Tibial artery (tissue), 4 donors: ENCODE results near the gene PAPLN.

ENCODE experiments used
- DNase-seq, 2 donors: peaks; one replicate each; pipeline ENCODE4 v3.0.0-alpha.2; 2019
- H3K27ac ChIP-seq, 2 donors: fragments of 200-600 bp; sonication (generic) in 1 of 2; 1 replicate in 1 of 2; 2 replicates in 1 of 2; pipeline ENCODE4 v1.5.1; 2018 to 2019; ENCODE audit warnings: mild to moderate bottlenecking in 1 of 2
- H3K27me3 ChIP-seq, 2 donors: fragments of 200-600 bp; sonication (generic) in 1 of 2; one replicate each; pipeline versions ENCODE4 v1.5.1 to v1.6.0; 2016 to 2019
- H3K36me3 ChIP-seq, 3 donors: fragments of 200-600 bp; sonication (generic) in 2 of 3; one replicate each; pipeline ENCODE4 v1.5.1; 2016 to 2019; ENCODE audit warnings: mild to moderate bottlenecking in 2 of 3
- H3K4me1 ChIP-seq, 4 donors: fragments of 200-600 bp; sonication (generic) in 2 of 4; 1 replicate in 3 of 4; 2 replicates in 1 of 4; pipeline ENCODE4 v1.5.1; 2016 to 2019
- H3K4me3 ChIP-seq, 2 donors: fragments of 200-600 bp; sonication (generic) in 1 of 2; 1 replicate in 1 of 2; 2 replicates in 1 of 2; pipeline ENCODE4 v1.5.1; 2018 to 2019; ENCODE audit warnings: mild to moderate bottlenecking in 2 of 2
- H3K9me3 ChIP-seq, 3 donors: fragments of 200-600 bp; sonication (generic) in 1 of 3; one replicate each; pipeline ENCODE4 v1.5.1; 2016 to 2019
- intact Hi-C: fragments of 100-400 bp; cut with DNase I; formaldehyde crosslinking; loops from one replicate; pipeline ENCODE4 v1.15.0; 2023; ENCODE audit warnings: low total_unique reads
- TF ChIP-seq, protein P1 (sequence below), 2 experiments: fragments of 200-600 bp in 1 of 2; fragments of 450-650 bp in 1 of 2; IDR thresholded peaks; one replicate each; pipeline ENCODE4 v1.5.1; 2017 to 2019; ENCODE audit warnings: antibody characterized with exemption in 2 of 2, mild to moderate bottlenecking in 1 of 2, moderate library complexity in 1 of 2

The PAPLN gene

DNA sequence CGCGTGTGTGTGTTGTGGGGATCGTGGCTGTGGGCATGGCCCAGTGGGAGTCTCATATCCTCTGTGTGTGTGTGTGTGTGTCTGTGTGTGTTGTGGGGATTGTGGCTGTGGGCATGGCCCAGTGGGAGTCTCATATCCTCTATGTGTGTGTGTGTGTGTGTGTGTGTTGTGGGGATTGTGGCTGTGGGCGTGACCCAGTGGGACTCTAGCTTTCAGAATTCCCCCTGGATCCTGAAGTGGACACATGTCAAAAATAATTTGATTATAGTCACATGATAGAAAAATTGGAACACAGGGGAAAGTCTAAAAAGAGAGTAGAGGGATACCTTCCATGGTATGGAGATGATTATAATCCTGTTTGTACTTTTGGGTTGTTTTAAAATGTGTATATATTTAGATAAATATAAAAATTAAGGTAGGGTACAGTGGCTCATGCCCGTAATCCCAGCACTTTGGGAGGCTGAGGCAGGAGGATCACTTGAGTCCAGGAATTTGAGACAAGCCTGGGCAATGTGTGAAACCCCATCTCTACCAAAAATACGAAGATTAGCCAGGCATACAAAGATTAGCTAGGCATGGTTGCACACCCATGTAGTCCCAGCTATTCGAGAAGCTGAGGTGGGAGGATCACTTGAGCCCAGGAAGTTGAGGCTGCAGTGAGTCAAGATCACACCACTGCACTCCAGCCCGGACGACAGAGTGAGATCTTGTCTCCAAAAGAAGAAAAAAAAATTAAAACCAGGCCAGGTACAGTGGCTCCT, 11.0 kb downstream of the PAPLN start:
- Histone ChIP-seq H3K27me3 (peaks cover 0 to 19% of the 10 kb centered on the region in 2 donors), H3K36me3 (peaks cover 0 to 12% (median 0%) of the 10 kb centered on the region in 3 donors), H3K4me1 (peaks cover 0 to 10% (median 8%) of the 10 kb centered on the region in 4 donors), H3K27ac (no peak overlapping the region), H3K9me3 (no peaks in the 10 kb centered on the region), H3K4me3 (no peak overlapping the region)
- TF ChIP-seq, protein P1, sequence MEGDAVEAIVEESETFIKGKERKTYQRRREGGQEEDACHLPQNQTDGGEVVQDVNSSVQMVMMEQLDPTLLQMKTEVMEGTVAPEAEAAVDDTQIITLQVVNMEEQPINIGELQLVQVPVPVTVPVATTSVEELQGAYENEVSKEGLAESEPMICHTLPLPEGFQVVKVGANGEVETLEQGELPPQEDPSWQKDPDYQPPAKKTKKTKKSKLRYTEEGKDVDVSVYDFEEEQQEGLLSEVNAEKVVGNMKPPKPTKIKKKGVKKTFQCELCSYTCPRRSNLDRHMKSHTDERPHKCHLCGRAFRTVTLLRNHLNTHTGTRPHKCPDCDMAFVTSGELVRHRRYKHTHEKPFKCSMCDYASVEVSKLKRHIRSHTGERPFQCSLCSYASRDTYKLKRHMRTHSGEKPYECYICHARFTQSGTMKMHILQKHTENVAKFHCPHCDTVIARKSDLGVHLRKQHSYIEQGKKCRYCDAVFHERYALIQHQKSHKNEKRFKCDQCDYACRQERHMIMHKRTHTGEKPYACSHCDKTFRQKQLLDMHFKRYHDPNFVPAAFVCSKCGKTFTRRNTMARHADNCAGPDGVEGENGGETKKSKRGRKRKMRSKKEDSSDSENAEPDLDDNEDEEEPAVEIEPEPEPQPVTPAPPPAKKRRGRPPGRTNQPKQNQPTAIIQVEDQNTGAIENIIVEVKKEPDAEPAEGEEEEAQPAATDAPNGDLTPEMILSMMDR (IDR thresholded peaks at IDR 0.05): no peak
- DNase-seq: no peak
- intact Hi-C loops: no loop called here

DNA sequence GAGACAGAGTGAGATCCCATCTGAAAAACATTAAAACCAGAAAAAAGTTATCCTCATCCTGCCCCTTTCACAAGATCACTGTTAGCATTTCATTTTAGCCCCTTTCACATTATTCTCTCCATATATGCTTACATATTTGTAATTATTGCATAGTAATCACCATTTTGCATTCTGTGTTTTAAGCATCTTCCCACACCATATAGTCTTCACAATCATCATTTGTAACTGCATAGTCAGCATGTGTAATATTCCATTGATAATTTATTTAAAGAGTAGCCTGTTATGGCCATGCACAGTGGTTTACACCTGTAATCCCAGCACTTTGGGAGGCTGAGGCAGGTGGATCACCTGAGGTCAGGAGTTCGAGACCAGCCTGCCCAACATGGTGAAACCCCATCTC, 11.8 kb downstream of the PAPLN start:
- Histone ChIP-seq H3K27me3 (peaks cover 0 to 18% of the 10 kb centered on the region in 2 donors), H3K9me3 (no peaks in the 10 kb centered on the region), H3K4me3 (no peak overlapping the region), H3K27ac (no peak overlapping the region), H3K36me3 (peaks cover 0 to 21% (median 0%) of the 10 kb centered on the region in 3 donors), H3K4me1 (peaks cover 0 to 10% (median 8%) of the 10 kb centered on the region in 4 donors)
- DNase-seq: no peak
- intact Hi-C loops: no loop called here
- TF ChIP-seq, protein P1 (IDR thresholded peaks at IDR 0.05): no peak

DNA sequence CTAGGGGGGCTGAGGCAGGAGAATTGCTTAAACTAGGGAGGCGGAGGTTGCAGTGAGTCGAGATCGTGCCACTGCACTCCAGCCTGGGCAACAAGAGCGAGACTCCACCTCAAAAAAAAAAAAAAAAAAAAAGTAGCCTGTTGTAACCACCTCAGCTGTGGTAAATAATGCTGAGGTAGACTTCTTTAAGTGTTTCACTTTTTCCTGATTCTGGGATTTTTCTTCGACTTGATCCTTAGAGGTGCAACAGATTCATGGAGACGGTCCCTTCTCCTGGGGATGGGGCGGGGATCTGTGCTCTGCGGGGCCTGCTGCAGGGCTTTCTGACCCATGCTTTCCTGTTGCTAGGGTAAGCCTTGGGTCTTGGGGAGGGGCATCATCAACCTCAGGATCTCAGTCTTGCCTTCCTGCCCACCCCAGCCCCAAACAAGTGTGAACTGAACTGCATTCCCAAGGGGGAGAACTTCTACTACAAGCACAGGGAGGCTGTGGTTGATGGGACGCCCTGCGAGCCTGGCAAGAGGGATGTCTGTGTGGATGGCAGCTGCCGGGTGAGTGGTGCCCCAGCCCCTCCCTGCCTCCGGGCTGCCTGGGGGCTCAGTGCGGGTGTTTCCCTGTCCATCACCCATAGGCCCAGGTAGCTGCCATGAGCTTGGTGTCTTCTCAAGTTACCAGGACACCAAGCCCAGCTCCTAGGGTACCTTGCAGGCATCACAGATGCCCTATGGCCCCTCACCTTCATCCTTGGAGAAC, 12.4 kb downstream of the PAPLN start:
- H3K27me3 ChIP-seq: peaks cover 0 to 12% of the 10 kb centered on the region in 2 donors
- H3K27ac ChIP-seq: no peak overlapping the region
- no peak for DNase-seq
- no peak overlapping the region for H3K4me3 ChIP-seq
- peaks cover 0 to 27% (median 0%) of the 10 kb centered on the region in 3 donors for H3K36me3 ChIP-seq
- no peaks in the 10 kb centered on the region for H3K9me3 ChIP-seq
- intact Hi-C loops: no loop called here
- H3K4me1 ChIP-seq: peaks cover 0 to 10% (median 8%) of the 10 kb centered on the region in 4 donors
- TF ChIP-seq, protein P1 (IDR thresholded peaks at IDR 0.05): no peak

DNA sequence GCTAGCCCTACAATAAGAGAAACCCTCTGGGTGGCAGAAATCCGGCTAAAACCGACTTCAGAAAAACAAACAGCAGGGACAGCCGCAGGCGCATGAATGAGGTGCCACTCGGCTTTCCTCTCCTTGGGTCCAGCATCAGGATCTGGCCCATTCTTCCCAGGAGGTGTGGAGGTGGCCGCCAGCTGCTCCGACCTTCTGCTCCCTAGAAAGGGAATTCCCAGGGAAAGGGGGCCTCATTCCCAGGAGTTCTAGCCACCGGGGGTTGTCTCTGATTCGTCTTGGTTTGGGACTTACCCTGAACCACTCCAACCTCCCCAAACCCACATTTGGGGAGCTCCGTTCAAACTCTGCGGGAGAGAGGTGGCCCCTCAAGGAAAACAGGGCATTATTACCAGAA, 13.0 kb downstream of the PAPLN start:
- no peak overlapping the region for H3K4me3 ChIP-seq
- peaks cover 0 to 28% (median 0%) of the 10 kb centered on the region in 3 donors for H3K36me3 ChIP-seq
- H3K4me1 ChIP-seq: peaks cover 0 to 10% (median 7%) of the 10 kb centered on the region in 4 donors
- no peak overlapping the region for H3K27ac ChIP-seq
- intact Hi-C loops: no loop called here
- no peak for DNase-seq
- no peaks in the 10 kb centered on the region for H3K9me3 ChIP-seq
- H3K27me3 ChIP-seq: peaks cover 0 to 7% of the 10 kb centered on the region in 2 donors
- TF ChIP-seq, protein P1 (IDR thresholded peaks at IDR 0.05): no peak

DNA sequence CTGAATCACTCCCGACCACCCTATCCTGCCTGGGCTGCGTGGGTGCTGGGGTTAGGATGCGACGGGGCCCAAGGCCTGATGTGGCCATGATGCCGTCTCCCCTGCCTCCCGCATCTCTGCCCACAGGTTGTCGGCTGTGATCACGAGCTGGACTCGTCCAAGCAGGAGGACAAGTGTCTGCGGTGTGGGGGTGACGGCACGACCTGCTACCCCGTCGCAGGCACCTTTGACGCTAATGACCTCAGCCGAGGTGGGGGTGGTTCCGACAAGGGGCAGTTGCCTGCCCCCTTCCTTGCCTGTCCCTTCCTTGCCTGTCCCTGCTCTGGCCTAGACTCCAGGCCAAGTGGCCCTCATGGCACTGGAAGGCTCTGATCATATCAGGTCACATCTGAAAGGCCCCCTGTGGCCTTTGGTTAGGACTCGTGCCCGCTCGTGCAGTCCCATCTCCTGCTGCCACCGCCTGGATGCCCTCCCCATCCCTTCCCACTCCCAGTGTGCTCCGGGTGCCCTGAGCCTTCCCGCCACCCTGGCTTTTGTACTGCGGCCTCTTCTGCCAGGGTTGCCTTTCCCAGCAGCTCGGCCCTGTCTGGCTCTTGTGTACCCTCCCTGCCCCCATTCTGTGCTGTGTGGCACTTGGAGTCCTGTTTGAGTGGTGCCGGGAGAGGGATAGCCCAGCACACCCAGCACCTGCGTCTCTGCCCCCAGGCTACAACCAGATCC, 13.6 kb downstream of the PAPLN start:
- no peak for DNase-seq
- Histone ChIP-seq H3K4me1 (peaks cover 0 to 4% (median under 1%) of the 10 kb centered on the region in 4 donors), H3K36me3 (peaks cover 0 to 28% (median 0%) of the 10 kb centered on the region in 3 donors), H3K27me3 (peaks cover 0 to under 1% of the 10 kb centered on the region in 2 donors), H3K4me3 (no peak overlapping the region), H3K27ac (no peak overlapping the region), H3K9me3 (no peaks in the 10 kb centered on the region)
- intact Hi-C loops: no loop called here
- TF ChIP-seq, protein P1 (IDR thresholded peaks at IDR 0.05): no peak
